Thyroid gland (tissue), 4 donors: Measurements from ENCODE around the gene SAFB2.

Experiments used
- CTCF ChIP-seq, 6 experiments: fragments of 200-600 bp in 3 of 6; fragments of 450-650 bp in 3 of 6; sonication (generic) in 3 of 6; IDR thresholded peaks; one replicate each; pipeline ENCODE4 v1.5.1; 2016 to 2019; ENCODE audit warnings: antibody characterized with exemption in 6 of 6, mild to moderate bottlenecking in 2 of 6, inconsistent platforms in 1 of 6, moderate library complexity in 1 of 6
- POLR2A ChIP-seq, 2 donors: fragments of 450-650 bp; IDR thresholded peaks; one replicate each; pipeline ENCODE4 v1.6.1; 2017; ENCODE audit warnings: antibody characterized with exemption in 2 of 2, mild to moderate bottlenecking in 2 of 2, moderate library complexity in 1 of 2

- TF ChIP-seq CTCF (IDR thresholded peaks at IDR 0.05) (no peak), POLR2A (IDR thresholded peaks at IDR 0.05) (no peak)
Measured at GRCh38 chr19:5594521-5594950, 28.0 kb downstream of the SAFB2 start.
